Esophagus muscularis mucosa (tissue), 3 donors: ENCODE measurements around the gene CDC20.
"Not testable (repeated sequence)": the region's sequence is repeated elsewhere in the genome, so short reads cannot be mapped to it uniquely, and the experiment has no call there.

Experiments
- CTCF ChIP-seq, 3 experiments: fragments of 200-600 bp in 2 of 3; fragments of 450-650 bp in 1 of 3; sonication (generic) in 2 of 3; IDR thresholded peaks; one replicate each; pipeline ENCODE4 v1.5.1; 2017 to 2019; ENCODE audit warnings: antibody characterized with exemption in 3 of 3, mild to moderate bottlenecking in 2 of 3, moderate library complexity in 1 of 3
- POLR2A ChIP-seq: fragments of 450-650 bp; IDR thresholded peaks from one replicate; pipeline ENCODE4 v1.6.1; 2017; ENCODE audit warnings: antibody characterized with exemption, moderate library complexity, mild to moderate bottlenecking, low read depth

GRCh38 chr1:43369779-43370178, 11.0 kb downstream of the CDC20 start:
- TF ChIP-seq CTCF (IDR thresholded peaks at IDR 0.05); POLR2A: not testable (repeated sequence)
